Muscle layer of colon (tissue), 2 donors: ENCODE data around the gene ANK2.

Experiments used
- H3K27ac ChIP-seq: one replicate; pipeline ENCODE4 v1.7.0; 2013; ENCODE audit warnings: low read depth, mild to moderate bottlenecking, low read length, moderate library complexity
- H3K27me3 ChIP-seq, 2 donors: one replicate each; pipeline ENCODE4 v1.7.0; 2013; ENCODE audit warnings: low read length in 2 of 2, mild to moderate bottlenecking in 2 of 2; ENCODE audit not compliant: insufficient read depth in 2 of 2, control insufficient read depth in 1 of 2
- H3K36me3 ChIP-seq: one replicate; pipeline ENCODE4 v1.7.0; 2013; ENCODE audit warnings: mild to moderate bottlenecking, low read length; ENCODE audit not compliant: insufficient read depth
- H3K4me1 ChIP-seq: one replicate; pipeline ENCODE4 v1.7.0; 2013; ENCODE audit warnings: mild to moderate bottlenecking, low read length; ENCODE audit not compliant: insufficient read depth
- H3K4me3 ChIP-seq, 2 donors: one replicate each; pipeline ENCODE4 v1.7.0; 2013; ENCODE audit warnings: low read length in 2 of 2, low read depth in 1 of 2, mild to moderate bottlenecking in 1 of 2, moderate library complexity in 1 of 2
- H3K9ac ChIP-seq: one replicate; pipeline ENCODE4 v1.7.0; 2013; ENCODE audit warnings: low read length
- H3K9me3 ChIP-seq: one replicate; pipeline ENCODE4 v1.7.0; 2013; ENCODE audit warnings: mild to moderate bottlenecking, low read length
- donor health status: abdominal sarcoma.
- donor health status: Adenocarcinoma of cecum.

The ANK2 gene

GRCh38 chr4:113270520-113271319 lies 221.3 kb downstream of the ANK2 start:
- no peaks in the 10 kb centered on the region for H3K36me3 ChIP-seq
- H3K9me3 ChIP-seq = no peaks in the 10 kb centered on the region
- no peaks in the 10 kb centered on the region for H3K4me1 ChIP-seq
- no peaks in the 10 kb centered on the region for H3K27me3 ChIP-seq
- no peak overlapping the region for H3K27ac ChIP-seq
- H3K4me3 ChIP-seq = no peak overlapping the region
- no peak overlapping the region for H3K9ac ChIP-seq

GRCh38 chr4:113272523-113272922 lies 223.1 kb downstream of the ANK2 start:
- no peak overlapping the region for H3K9ac ChIP-seq
- H3K27me3 ChIP-seq = no peaks in the 10 kb centered on the region
- H3K9me3 ChIP-seq = no peaks in the 10 kb centered on the region
- H3K4me3 ChIP-seq = no peak overlapping the region
- no peak overlapping the region for H3K27ac ChIP-seq
- H3K36me3 ChIP-seq = no peaks in the 10 kb centered on the region
- H3K4me1 ChIP-seq = no peaks in the 10 kb centered on the region

GRCh38 chr4:113273721-113274220 lies 224.3 kb downstream of the ANK2 start:
- no peak overlapping the region for H3K27ac ChIP-seq
- no peak overlapping the region for H3K9ac ChIP-seq
- no peak overlapping the region for H3K4me3 ChIP-seq

GRCh38 chr4:113276464-113277170 lies 227.2 kb downstream of the ANK2 start:
- no peak overlapping the region for H3K4me3 ChIP-seq
- no peaks in the 10 kb centered on the region for H3K36me3 ChIP-seq
- H3K27ac ChIP-seq = no peak overlapping the region
- H3K9me3 ChIP-seq = no peaks in the 10 kb centered on the region
- H3K27me3 ChIP-seq = no peaks in the 10 kb centered on the region
- H3K4me1 ChIP-seq = no peaks in the 10 kb centered on the region
- no peak overlapping the region for H3K9ac ChIP-seq

More at GRCh38 chr4:113273721-113274220, 224.3 kb downstream of the ANK2 start:
- Histone ChIP-seq H3K4me1 (no peaks in the 10 kb centered on the region), H3K9me3 (no peaks in the 10 kb centered on the region), H3K36me3 (no peaks in the 10 kb centered on the region), H3K27me3 (no peaks in the 10 kb centered on the region)

- Histone ChIP-seq H3K27me3 (no peaks in the 10 kb centered on the region), H3K27ac (no peak overlapping the region), H3K4me3 (no peak overlapping the region), H3K36me3 (peaks cover 6% of the 10 kb centered on the region), H3K9ac (no peak overlapping the region), H3K4me1 (no peaks in the 10 kb centered on the region), H3K9me3 (no peaks in the 10 kb centered on the region)
Observed at GRCh38 chr4:113278324-113278934, 229.0 kb downstream of the ANK2 start.

- peaks cover 20% of the 10 kb centered on the region for H3K36me3 ChIP-seq
- H3K27me3 ChIP-seq = no peaks in the 10 kb centered on the region
- H3K4me3 ChIP-seq = no peak overlapping the region
- H3K27ac ChIP-seq = no peak overlapping the region
- no peaks in the 10 kb centered on the region for H3K9me3 ChIP-seq
- no peak overlapping the region for H3K9ac ChIP-seq
- no peaks in the 10 kb centered on the region for H3K4me1 ChIP-seq
Observed at GRCh38 chr4:113285501-113285900, 236.0 kb downstream of the ANK2 start.

GRCh38 chr4:113288257-113288656 lies 238.8 kb downstream of the ANK2 start:
- no peaks in the 10 kb centered on the region for H3K27me3 ChIP-seq

GRCh38 chr4:113288696-113289095 lies 239.2 kb downstream of the ANK2 start:
- H3K4me3 ChIP-seq = no peak overlapping the region
- H3K9ac ChIP-seq = no peak overlapping the region
- H3K27ac ChIP-seq = no peak overlapping the region
- H3K4me1 ChIP-seq = peaks cover 18% of the 10 kb centered on the region
- H3K27me3 ChIP-seq = no peaks in the 10 kb centered on the region
- peaks cover 14% of the 10 kb centered on the region for H3K36me3 ChIP-seq
- no peaks in the 10 kb centered on the region for H3K9me3 ChIP-seq

More at GRCh38 chr4:113288257-113288656, 238.8 kb downstream of the ANK2 start:
- no peak overlapping the region for H3K4me3 ChIP-seq
- H3K27ac ChIP-seq = no peak overlapping the region
- peaks cover 18% of the 10 kb centered on the region for H3K4me1 ChIP-seq
- H3K9ac ChIP-seq = no peak overlapping the region
- peaks cover 14% of the 10 kb centered on the region for H3K36me3 ChIP-seq
- no peaks in the 10 kb centered on the region for H3K9me3 ChIP-seq

- no peak overlapping the region for H3K4me3 ChIP-seq
- peaks cover 18% of the 10 kb centered on the region for H3K4me1 ChIP-seq
- no peak overlapping the region for H3K9ac ChIP-seq
- no peak overlapping the region for H3K27ac ChIP-seq
- H3K27me3 ChIP-seq = no peaks in the 10 kb centered on the region
- H3K36me3 ChIP-seq = peaks cover 14% of the 10 kb centered on the region
- H3K9me3 ChIP-seq = no peaks in the 10 kb centered on the region
Observed at GRCh38 chr4:113289766-113290165, 240.3 kb downstream of the ANK2 start.

GRCh38 chr4:113290666-113291065 lies 241.2 kb downstream of the ANK2 start:
- no peak overlapping the region for H3K27ac ChIP-seq
- H3K9ac ChIP-seq = no peak overlapping the region
- H3K36me3 ChIP-seq = peaks cover 7% of the 10 kb centered on the region
- no peaks in the 10 kb centered on the region for H3K9me3 ChIP-seq
- no peaks in the 10 kb centered on the region for H3K27me3 ChIP-seq
- H3K4me3 ChIP-seq = no peak overlapping the region
- H3K4me1 ChIP-seq = peaks cover 18% of the 10 kb centered on the region

- Histone ChIP-seq H3K9ac (no peak overlapping the region), H3K27ac (peak overlapping the region; percentile 83), H3K4me3 (peak overlapping the region in 1 of 2 donors; percentile 30), H3K27me3 (no peaks in the 10 kb centered on the region), H3K4me1 (peaks cover 18% of the 10 kb centered on the region), H3K9me3 (no peaks in the 10 kb centered on the region), H3K36me3 (peaks cover 6% of the 10 kb centered on the region)
Observed at GRCh38 chr4:113292371-113293042, 243.1 kb downstream of the ANK2 start.
